Dedifferentiated amniotic fluid mesenchymal stem cell (primary cell): ENCODE results near the gene NDUFAF2.
A peak's percentile ranks its signal among the peaks of the same experiment; 100 is the strongest.
"Not testable (repeated sequence)": the region's sequence is repeated elsewhere in the genome, so short reads cannot be mapped to it uniquely, and the experiment has no call there.

Experiments used
- DNase-seq: peaks from one replicate; pipeline ENCODE4 v3.0.0-alpha.2; 2016; ENCODE audit errors: extremely low spot score

The NDUFAF2 gene

GRCh38 chr5:61050292-61050691 is 105.3 kb downstream of the NDUFAF2 start:
- no peak for DNase-seq

- no peak for DNase-seq
Measured at GRCh38 chr5:61051267-61051666, 106.3 kb downstream of the NDUFAF2 start.

GRCh38 chr5:61052882-61053281 is 107.9 kb downstream of the NDUFAF2 start:
- DNase-seq: peak; percentile 75

GRCh38 chr5:61053937-61054336 is 108.9 kb downstream of the NDUFAF2 start:
- DNase-seq: no peak

- peak; percentile 32 for DNase-seq
Measured at GRCh38 chr5:61055434-61056006, 110.5 kb downstream of the NDUFAF2 start.

- DNase-seq: no peak
Measured at GRCh38 chr5:61059499-61059898, 114.5 kb downstream of the NDUFAF2 start.

- no peak for DNase-seq
Measured at GRCh38 chr5:61069150-61069549, 124.1 kb downstream of the NDUFAF2 start.

- no peak for DNase-seq
Measured at GRCh38 chr5:61071526-61071925, 126.5 kb downstream of the NDUFAF2 start.

- no peak for DNase-seq
Measured at GRCh38 chr5:61076626-61077025, 131.6 kb downstream of the NDUFAF2 start.

GRCh38 chr5:61081741-61082140 is 136.7 kb downstream of the NDUFAF2 start:
- no peak for DNase-seq

- no peak for DNase-seq
Measured at GRCh38 chr5:61082516-61083280, 137.7 kb downstream of the NDUFAF2 start.

- DNase-seq: no peak
Measured at GRCh38 chr5:61084658-61085057, 139.7 kb downstream of the NDUFAF2 start.

- DNase-seq: no peak
Measured at GRCh38 chr5:61085885-61086284, 140.9 kb downstream of the NDUFAF2 start.

- DNase-seq: no peak
Measured at GRCh38 chr5:61087921-61088320, 142.9 kb downstream of the NDUFAF2 start.

- DNase-seq: no peak
Measured at GRCh38 chr5:61089351-61089750, 144.3 kb downstream of the NDUFAF2 start.

GRCh38 chr5:61093046-61093771 is 148.2 kb downstream of the NDUFAF2 start:
- DNase-seq: not testable (repeated sequence)

- no peak for DNase-seq
Measured at GRCh38 chr5:61097465-61097864, 152.5 kb downstream of the NDUFAF2 start.

- no peak for DNase-seq
Measured at GRCh38 chr5:61098251-61098995, 153.4 kb downstream of the NDUFAF2 start.

- DNase-seq: no peak
Measured at GRCh38 chr5:61100437-61100836, 155.4 kb downstream of the NDUFAF2 start.

GRCh38 chr5:61114441-61114840 is 169.4 kb downstream of the NDUFAF2 start:
- no peak for DNase-seq

- no peak for DNase-seq
Measured at GRCh38 chr5:61115968-61116367, 171.0 kb downstream of the NDUFAF2 start.

- DNase-seq: no peak
Measured at GRCh38 chr5:61119066-61119465, 174.1 kb downstream of the NDUFAF2 start.
